Lower leg skin (tissue), 4 donors: ENCODE measurements around the gene RNGTT. TPM values are rescaled to one million over a fixed set of nuclear protein-coding genes. Genes with fewer than 3 reads are reported as not detected.

Source experiments
- DNase-seq, 2 donors: peaks; one replicate each; pipeline ENCODE4 v3.0.0-alpha.2; 2019; ENCODE audit warnings: low spot score in 2 of 2
- H3K4me3 ChIP-seq: fragments of 200-600 bp; sonication (generic); 2 replicates; pipeline ENCODE4 v1.5.1; 2017; ENCODE audit warnings: mild to moderate bottlenecking, low read depth; ENCODE audit not compliant: poor library complexity, severe bottlenecking
- POLR2A ChIP-seq, 2 donors: fragments of 450-650 bp; IDR thresholded peaks; one replicate each; pipeline ENCODE4 v1.6.1; 2016 to 2017; ENCODE audit warnings: antibody characterized with exemption in 2 of 2, mild to moderate bottlenecking in 1 of 2, moderate library complexity in 1 of 2
- WGBS, 2 donors: methylation state at CpG; one replicate each; pipeline ENCODE4 v1.1.5; 2018; 5-methylcytosine and 5-hydroxymethylcytosine counted together
- intact Hi-C: fragments of 100-400 bp; cut with DNase I; formaldehyde crosslinking; loops from one replicate; pipeline ENCODE4 v1.15.0; 2023; ENCODE audit warnings: low total_unique reads
- total RNA-seq, 4 donors: library from RNA; depleted of rRNA; stranded (reverse); fragments of >200 nt; gene quantifications; one replicate each; pipeline ENCODE4 v1.1.0, GENCODE V29; 2016
- TF ChIP-seq, protein P1 (sequence below), 3 donors: fragments of 450-650 bp; IDR thresholded peaks; one replicate each; pipeline ENCODE4 v1.5.1; 2016; ENCODE audit warnings: antibody characterized with exemption in 3 of 3, mild to moderate bottlenecking in 3 of 3, moderate library complexity in 2 of 3

Gene RNGTT
- total RNA-seq, 4 donors from 2014 or later: 9.3 to 12.0 (median 11.1) TPM

DNA sequence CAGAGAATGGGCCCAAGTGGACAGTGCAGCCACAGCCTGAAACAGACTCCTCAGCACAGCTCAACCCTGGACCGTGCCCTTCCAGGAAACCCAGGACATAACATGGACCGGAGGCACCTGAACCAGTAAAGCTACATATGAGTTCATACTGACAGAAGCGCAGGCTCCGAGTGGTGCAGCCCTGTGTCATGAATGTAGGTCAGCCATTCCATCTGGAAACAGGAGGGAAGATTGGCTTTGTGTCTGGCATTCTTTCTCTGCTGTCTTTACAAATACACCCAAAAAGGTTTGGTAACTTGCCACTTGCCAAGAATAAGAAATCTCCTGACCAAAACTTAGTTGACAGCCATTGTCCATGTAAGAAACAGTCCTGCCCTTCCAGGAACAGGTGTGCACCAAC lies 366.6 kb downstream of the RNGTT start:
- no peak overlapping the region for H3K4me3 ChIP-seq
- 80% methylated on average over 4 of the region's 4 CpGs for WGBS, 2 donors
- DNase-seq: no peak
- TF ChIP-seq, protein P1, sequence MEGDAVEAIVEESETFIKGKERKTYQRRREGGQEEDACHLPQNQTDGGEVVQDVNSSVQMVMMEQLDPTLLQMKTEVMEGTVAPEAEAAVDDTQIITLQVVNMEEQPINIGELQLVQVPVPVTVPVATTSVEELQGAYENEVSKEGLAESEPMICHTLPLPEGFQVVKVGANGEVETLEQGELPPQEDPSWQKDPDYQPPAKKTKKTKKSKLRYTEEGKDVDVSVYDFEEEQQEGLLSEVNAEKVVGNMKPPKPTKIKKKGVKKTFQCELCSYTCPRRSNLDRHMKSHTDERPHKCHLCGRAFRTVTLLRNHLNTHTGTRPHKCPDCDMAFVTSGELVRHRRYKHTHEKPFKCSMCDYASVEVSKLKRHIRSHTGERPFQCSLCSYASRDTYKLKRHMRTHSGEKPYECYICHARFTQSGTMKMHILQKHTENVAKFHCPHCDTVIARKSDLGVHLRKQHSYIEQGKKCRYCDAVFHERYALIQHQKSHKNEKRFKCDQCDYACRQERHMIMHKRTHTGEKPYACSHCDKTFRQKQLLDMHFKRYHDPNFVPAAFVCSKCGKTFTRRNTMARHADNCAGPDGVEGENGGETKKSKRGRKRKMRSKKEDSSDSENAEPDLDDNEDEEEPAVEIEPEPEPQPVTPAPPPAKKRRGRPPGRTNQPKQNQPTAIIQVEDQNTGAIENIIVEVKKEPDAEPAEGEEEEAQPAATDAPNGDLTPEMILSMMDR (IDR thresholded peaks at IDR 0.05): no peak
- TF ChIP-seq POLR2A (IDR thresholded peaks at IDR 0.05): no peak
- intact Hi-C loops: no loop called here

DNA sequence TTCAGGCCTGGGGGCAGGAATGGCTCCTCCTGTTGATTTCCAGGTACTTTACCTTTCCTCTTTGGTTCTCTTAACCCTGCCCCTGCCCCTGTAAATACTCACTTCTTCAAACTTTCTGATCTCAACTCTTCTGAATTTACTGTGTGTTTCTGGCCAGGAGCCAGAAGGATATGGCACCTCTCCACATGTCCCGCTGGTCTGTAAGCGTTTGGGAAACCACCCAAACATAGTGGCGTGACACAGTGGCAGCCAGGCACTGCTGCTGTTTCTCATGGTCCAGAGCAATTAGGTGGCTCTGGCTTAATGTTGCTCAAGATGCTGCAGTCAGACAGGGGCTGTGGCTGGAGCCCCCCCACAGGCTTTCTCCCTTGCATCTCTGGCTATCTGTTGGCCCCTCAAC lies 374.5 kb downstream of the RNGTT start:
- TF ChIP-seq POLR2A (IDR thresholded peaks at IDR 0.05): no peak
- TF ChIP-seq, protein P1 (IDR thresholded peaks at IDR 0.05): no peak
- no peak overlapping the region for H3K4me3 ChIP-seq
- DNase-seq: no peak
- WGBS, 2 donors: 22 to 33% methylated on average over 3 of the region's 3 CpGs
- intact Hi-C loops: no loop called here

DNA sequence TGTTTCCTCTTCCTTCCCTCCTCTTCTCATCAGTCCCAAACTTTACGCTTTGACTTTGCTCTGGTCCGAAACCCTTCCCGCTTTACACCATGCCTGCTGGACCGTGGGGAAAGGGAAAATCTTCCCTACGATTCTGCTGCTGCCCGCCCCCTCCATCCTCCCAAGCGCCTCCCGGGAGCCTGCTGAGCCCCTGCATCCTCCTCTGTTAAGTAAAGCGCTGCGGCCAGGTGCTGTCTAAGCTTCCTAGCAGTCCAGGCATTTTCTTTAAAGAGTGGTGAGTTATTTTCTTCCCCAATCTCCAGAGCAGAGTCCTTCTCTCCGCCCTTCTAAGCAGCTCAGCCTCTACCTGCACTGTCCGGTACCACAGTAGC lies 376.3 kb downstream of the RNGTT start:
- TF ChIP-seq, protein P1 (IDR thresholded peaks at IDR 0.05): no peak
- no peak for TF ChIP-seq POLR2A (IDR thresholded peaks at IDR 0.05)
- DNase-seq: no peak
- H3K4me3 ChIP-seq: no peak overlapping the region
- 75 to 82% methylated on average over 12 of the region's 12 CpGs for WGBS, 2 donors
- intact Hi-C loops: no loop called here

DNA sequence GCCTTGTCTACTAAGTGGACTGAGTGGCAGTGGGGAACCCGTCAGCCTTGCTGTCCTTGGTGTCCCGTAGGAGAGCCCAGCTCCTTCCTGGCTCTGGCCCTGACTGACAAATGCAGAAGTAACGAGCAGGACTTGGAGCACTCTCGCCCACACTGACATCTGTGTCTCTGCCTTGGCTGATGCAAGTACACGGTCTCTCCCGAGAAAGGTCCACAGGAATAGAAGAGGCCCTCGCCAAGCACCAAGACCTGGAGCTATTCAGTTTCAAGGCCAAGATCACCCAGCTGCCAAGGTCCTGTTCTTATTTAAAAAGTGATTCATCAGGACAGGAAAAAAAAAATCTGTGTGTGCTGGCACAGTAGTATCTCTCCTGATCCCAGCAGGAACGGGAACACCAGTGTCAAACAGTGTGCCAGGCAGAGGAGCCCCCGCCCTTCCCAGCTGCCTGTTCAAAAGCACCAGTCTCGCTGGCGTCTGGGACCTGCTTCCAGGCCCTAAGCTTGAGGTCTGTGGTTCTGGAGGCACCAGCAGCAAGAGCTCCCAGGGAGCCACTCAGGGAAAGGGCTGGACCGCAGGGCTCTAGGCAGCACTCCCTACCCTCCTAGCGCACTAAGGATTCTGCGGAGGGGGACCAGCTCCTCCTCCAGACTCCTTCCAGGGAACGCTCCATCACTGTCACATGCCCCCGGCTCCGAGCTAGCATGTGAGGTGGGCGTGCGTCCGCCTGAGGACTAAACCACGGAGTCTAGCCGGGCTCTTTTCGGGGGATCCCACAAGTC lies 376.9 kb downstream of the RNGTT start:
- peak in 1 of 2 donors; percentile 21 for DNase-seq
- intact Hi-C loops: no loop called here
- TF ChIP-seq, protein P1 (IDR thresholded peaks at IDR 0.05): no peak
- TF ChIP-seq POLR2A (IDR thresholded peaks at IDR 0.05): no peak
- WGBS, 2 donors: 46 to 54% methylated on average over 19 to 22 of the region's 23 CpGs
- H3K4me3 ChIP-seq: no peak overlapping the region

DNA sequence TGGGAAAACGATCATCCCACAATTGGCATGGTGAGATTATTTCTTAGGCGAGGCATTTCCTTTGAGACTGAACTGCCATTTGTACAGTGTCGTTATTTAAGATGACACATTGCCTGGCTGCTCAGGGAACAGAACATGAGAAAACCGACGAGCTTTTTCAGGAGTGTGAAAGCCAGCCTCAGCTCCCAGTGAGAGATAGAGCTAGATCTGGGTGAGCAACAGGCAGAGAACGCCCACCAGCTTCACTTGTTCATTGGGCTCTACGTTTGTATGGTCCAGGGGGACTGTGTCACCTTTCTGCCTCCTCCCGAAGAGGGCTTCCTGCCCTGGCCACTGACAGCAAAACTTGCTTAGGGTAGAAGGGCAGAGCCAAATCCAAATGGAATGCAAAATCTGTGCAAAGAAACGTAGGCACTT lies 378.1 kb downstream of the RNGTT start:
- intact Hi-C loops: no loop called here
- DNase-seq: no peak

More for the DNA sequence above, 378.1 kb downstream of the RNGTT start:
- H3K4me3 ChIP-seq: no peak overlapping the region
- 56 to 63% methylated on average over 9 of the region's 9 CpGs for WGBS, 2 donors
- no peak for TF ChIP-seq POLR2A (IDR thresholded peaks at IDR 0.05)
- TF ChIP-seq, protein P1 (IDR thresholded peaks at IDR 0.05): no peak
